ENCODE data around the gene COL5A1.

GRCh38 chr9:134825025-134825424 lies 183.4 kb downstream of the COL5A1 start:
- TF ChIP-seq CTCF (IDR thresholded peaks at IDR 0.05), result no peak
- no peak for TF ChIP-seq EZH2 (IDR thresholded peaks at IDR 0.05)
- TF ChIP-seq EZH2phosphoT487 (IDR thresholded peaks at IDR 0.05), result no peak
